Immature natural killer cell (primary cell): ENCODE results near the gene ZNF527. TPM values are rescaled to one million over a fixed set of nuclear protein-coding genes. Genes with fewer than 3 reads are reported as not detected.
"Not testable (repeated sequence)": the region's sequence is repeated elsewhere in the genome, so short reads cannot be mapped to it uniquely, and the experiment has no call there.

Source experiments
- DNase-seq, 3 donors: peaks; one replicate each; pipeline ENCODE4 v3.0.0; 2022; ENCODE audit warnings: mixed read lengths in 1 of 3
- H3K27ac Mint-ChIP-seq, 6 donors: one replicate each; pipeline ENCODE4 v1.8.0; 2020; ENCODE audit warnings: mixed read lengths in 6 of 6, mild to moderate bottlenecking in 5 of 6, inconsistent platforms in 4 of 6, moderate library complexity in 3 of 6
- H3K27me3 Mint-ChIP-seq, 3 donors: one replicate each; pipeline ENCODE4 v1.8.0; 2020 to 2021; ENCODE audit warnings: low read depth in 3 of 3, mild to moderate bottlenecking in 3 of 3, mixed read lengths in 3 of 3, moderate library complexity in 3 of 3, inconsistent platforms in 1 of 3
- H3K36me3 Mint-ChIP-seq, 3 donors: one replicate each; pipeline ENCODE4 v1.8.0; 2020; ENCODE audit warnings: mixed read lengths in 3 of 3, inconsistent platforms in 2 of 3, mild to moderate bottlenecking in 2 of 3
- H3K4me1 Mint-ChIP-seq, 2 donors: one replicate each; pipeline ENCODE4 v1.8.0; 2020; ENCODE audit warnings: inconsistent platforms in 2 of 2, mild to moderate bottlenecking in 2 of 2, mixed read lengths in 2 of 2, moderate library complexity in 1 of 2
- H3K4me3 Mint-ChIP-seq, 5 donors: one replicate each; pipeline ENCODE4 v1.8.0; 2020; ENCODE audit warnings: mild to moderate bottlenecking in 5 of 5, mixed read lengths in 5 of 5, inconsistent platforms in 3 of 5, moderate library complexity in 3 of 5
- H3K9me3 Mint-ChIP-seq, 6 donors: one replicate each; pipeline ENCODE4 v1.8.0; 2020; ENCODE audit warnings: mild to moderate bottlenecking in 6 of 6, mixed read lengths in 6 of 6, inconsistent platforms in 4 of 6, moderate library complexity in 3 of 6
- polyA plus RNA-seq, 3 donors: library from polyadenylated mRNA; unstranded; fragments of 300-500 nt; fragmentation: Illumina TruSeq; gene quantifications; one replicate each; pipeline ENCODE4 v1.2.3, GENCODE V29; 2021

The ZNF527 gene
- polyA plus RNA-seq, 3 donors from 2014 or later = 8.1 to 9.9 (median 9.5) TPM

DNA sequence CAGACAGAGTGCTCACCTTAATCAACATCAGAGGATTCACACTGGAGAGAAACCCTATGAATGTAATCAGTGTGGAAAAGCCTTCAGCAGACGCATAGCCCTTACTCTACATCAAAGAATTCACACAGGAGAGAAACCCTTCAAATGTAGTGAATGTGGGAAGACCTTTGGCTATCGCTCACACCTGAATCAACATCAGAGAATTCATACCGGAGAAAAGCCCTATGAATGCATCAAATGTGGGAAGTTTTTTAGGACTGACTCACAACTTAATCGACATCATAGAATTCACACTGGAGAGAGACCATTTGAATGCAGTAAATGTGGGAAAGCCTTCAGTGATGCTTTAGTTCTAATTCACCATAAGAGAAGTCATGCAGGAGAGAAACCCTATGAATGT is 18.3 kb downstream of the ZNF527 start:
- DNase-seq = no peak
- H3K4me3 Mint-ChIP-seq = no peak overlapping the region
- H3K4me1 Mint-ChIP-seq = no peaks in the 10 kb centered on the region
- peaks cover 62 to 94% (median 89%) of the 10 kb centered on the region in 6 donors for H3K9me3 Mint-ChIP-seq
- peaks cover 0 to under 1% (median 0%) of the 10 kb centered on the region in 3 donors for H3K27me3 Mint-ChIP-seq
- H3K36me3 Mint-ChIP-seq = peaks cover 52 to 65% (median 60%) of the 10 kb centered on the region in 3 donors
- H3K27ac Mint-ChIP-seq = no peak overlapping the region

DNA sequence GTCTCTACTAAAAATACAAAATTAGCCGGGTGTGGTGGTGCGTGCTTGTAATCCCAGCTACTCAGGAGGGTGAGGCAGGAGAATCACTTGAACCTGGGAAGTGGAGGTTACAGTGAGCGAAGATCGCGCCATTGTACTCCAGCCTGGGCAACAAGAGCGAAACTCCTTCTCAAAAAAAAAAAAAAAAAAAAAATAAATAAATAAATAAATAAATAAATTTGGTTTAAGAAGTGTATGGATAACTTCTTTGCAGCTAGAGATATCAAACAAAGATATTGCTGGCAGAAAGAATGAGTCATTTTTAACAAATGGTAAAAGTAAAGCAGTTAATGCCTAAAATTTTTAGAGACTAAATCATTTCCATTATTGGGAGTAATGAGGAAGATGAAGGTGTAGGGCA is 20.5 kb downstream of the ZNF527 start:
- not testable (repeated sequence) for H3K27ac Mint-ChIP-seq, H3K4me3 Mint-ChIP-seq, H3K4me1 Mint-ChIP-seq, H3K27me3 Mint-ChIP-seq, DNase-seq
- H3K36me3 Mint-ChIP-seq = peaks cover 40 to 47% (median 47%) of the 10 kb centered on the region in 3 donors
- peaks cover 61 to 89% (median 82%) of the 10 kb centered on the region in 6 donors for H3K9me3 Mint-ChIP-seq

DNA sequence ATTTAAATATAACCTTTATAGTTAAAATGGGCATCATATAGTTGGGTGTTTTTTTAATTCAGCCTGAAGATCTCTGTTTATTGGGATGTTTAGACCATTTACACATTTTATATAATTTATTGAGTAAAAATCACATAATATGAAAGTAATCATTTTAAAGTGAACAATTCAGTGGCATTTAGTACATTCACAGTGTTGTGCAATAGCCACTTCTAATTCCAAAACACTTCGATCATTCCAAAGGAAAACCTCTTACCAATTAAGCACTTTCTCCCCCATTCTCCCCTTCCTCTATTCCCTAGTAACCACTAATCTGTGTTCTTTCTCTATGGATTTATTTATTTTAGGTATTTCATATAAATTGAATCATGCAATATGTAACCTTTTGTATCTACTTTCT is 30.2 kb downstream of the ZNF527 start:
- Mint-ChIP-seq H3K4me1 (no peaks in the 10 kb centered on the region), H3K27ac (no peak overlapping the region), H3K9me3 (peaks cover 29 to 85% (median 78%) of the 10 kb centered on the region in 6 donors), H3K27me3 (peaks cover 0 to 3% (median 0%) of the 10 kb centered on the region in 3 donors), H3K4me3 (no peak overlapping the region), H3K36me3 (peaks cover 5 to 23% (median 13%) of the 10 kb centered on the region in 3 donors)
- no peak for DNase-seq

DNA sequence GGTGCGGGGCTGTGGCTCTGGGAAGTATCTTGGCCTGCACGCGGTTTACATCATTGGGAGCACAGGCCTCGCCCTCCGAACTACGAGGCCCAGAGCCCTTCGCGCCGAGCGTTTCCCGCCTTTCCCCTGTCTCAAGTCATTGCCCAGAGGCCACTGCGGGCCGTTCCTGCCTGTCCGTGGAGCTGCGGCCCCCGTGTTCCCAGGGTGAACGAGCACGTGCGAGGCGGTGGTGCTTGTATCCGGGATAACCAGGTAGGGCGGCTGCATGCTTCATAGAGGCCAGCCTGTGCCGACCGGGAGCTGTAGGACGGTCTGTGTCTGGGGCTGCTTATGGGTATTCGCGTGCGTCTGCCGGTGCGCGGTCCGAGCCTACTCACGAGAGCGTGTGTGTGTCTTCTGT is 32.5 kb downstream of the ZNF527 start:
- no peak for DNase-seq
- H3K27ac Mint-ChIP-seq = no peak overlapping the region
- H3K4me3 Mint-ChIP-seq = no peak overlapping the region
- H3K27me3 Mint-ChIP-seq = peaks cover 0 to 3% (median 2%) of the 10 kb centered on the region in 3 donors
- H3K9me3 Mint-ChIP-seq = peaks cover 39 to 95% (median 87%) of the 10 kb centered on the region in 6 donors
- peaks cover 7 to 25% (median 13%) of the 10 kb centered on the region in 3 donors for H3K36me3 Mint-ChIP-seq
- H3K4me1 Mint-ChIP-seq = no peaks in the 10 kb centered on the region

DNA sequence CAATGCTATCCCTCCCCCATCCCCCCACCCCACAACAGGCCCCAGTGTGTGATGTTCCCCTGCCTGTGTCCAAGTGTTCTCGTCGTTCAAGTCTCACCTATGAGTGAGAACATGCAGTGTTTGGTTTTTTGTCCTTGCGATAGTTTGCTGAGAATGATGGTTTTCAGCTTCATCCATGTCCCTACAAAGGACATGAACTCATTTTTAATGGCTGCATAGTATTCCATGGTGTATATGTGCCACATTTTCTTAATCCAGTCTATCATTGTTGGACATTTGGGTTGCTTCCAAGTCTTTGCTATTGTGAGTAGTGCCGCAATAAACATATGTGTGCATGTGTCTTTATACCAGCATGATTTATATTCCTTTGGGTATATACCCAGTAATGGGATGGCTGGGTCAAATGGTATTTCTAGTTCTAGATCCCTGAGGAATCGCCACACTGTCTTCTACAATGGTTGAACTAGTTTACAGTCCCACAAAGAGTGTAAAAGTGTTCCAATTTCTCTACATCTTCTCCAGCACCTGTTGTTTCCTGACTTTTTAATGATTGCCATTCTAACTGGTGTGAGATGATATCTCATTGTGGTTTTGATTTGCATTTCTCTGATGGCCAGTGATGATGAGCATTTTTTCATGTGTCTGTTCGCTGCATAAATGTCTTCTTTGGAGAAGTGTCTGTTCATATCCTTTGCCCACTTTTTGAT is 35.4 kb downstream of the ZNF527 start:
- H3K9me3 Mint-ChIP-seq = peaks cover 51 to 98% (median 92%) of the 10 kb centered on the region in 6 donors
- H3K27me3 Mint-ChIP-seq, H3K27ac Mint-ChIP-seq, H3K4me1 Mint-ChIP-seq, DNase-seq, H3K4me3 Mint-ChIP-seq: not testable (repeated sequence)
- H3K36me3 Mint-ChIP-seq = peaks cover 8 to 22% (median 10%) of the 10 kb centered on the region in 3 donors

DNA sequence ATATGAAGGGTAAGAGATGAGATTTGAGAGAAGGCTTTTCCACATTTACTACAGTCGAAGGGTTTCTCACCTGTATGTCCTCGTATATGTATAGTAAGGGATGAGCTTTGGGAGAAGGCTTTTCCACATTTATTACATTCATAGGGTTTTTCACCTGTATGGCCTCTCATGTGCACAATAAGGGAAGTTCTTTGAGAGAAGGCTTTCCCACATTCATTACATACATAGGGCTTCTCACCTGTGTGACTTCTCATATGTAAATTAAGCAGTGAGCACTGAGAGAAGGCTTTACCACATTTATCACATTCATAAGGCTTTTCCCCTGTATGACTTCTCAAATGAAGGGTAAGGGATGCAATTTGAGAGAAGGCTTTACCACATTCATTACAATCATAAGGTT is 41.8 kb downstream of the ZNF527 start:
- H3K36me3 Mint-ChIP-seq = peaks cover 46 to 58% (median 56%) of the 10 kb centered on the region in 3 donors

DNA sequence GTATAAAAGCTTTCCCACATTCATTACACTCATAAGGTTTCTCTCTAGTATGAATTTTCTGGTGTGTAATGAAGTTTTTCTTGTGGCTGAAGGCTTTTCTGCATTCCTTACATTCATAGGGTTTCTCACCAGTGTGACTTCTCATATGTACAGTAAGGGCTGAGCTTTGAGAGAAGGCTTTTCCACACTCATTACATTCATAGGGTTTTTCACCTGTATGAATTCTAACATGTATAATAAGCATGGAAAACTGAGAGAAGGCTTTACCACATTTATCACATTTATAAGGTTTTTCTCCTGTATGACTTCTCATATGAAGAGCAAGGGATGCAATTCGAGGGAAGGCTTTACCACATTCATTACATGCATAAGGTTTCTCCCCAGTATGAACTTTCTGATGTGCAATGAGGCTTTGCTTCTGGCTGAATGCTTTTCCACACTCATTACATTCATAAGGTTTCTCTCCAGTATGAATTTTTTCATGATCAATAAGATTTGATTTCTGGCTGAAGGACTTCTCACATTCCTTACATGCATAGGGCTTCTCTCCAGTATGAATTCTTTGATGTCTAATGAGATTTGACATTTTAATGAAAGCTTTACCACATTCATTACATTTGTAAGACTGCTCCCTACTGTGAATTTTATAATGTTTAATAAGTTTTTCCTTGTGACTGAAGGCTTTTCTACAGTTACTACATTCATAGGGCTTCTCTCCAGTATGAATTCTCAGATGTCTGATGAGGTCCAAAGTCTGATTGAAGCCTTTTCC is 42.6 kb downstream of the ZNF527 start:
- no peak overlapping the region for H3K27ac Mint-ChIP-seq
- no peak for DNase-seq
- H3K9me3 Mint-ChIP-seq = peaks cover 53 to 99% (median 91%) of the 10 kb centered on the region in 6 donors
- peaks cover 0 to 1% of the 10 kb centered on the region in 2 donors for H3K4me1 Mint-ChIP-seq
- H3K27me3 Mint-ChIP-seq = peaks cover 0 to 3% (median 0%) of the 10 kb centered on the region in 3 donors
- H3K4me3 Mint-ChIP-seq = no peak overlapping the region
- H3K36me3 Mint-ChIP-seq = peaks cover 54 to 62% (median 60%) of the 10 kb centered on the region in 3 donors

More for the DNA sequence above, 41.8 kb downstream of the ZNF527 start:
- Mint-ChIP-seq H3K9me3 (peaks cover 55 to 99% (median 92%) of the 10 kb centered on the region in 6 donors), H3K27ac (no peak overlapping the region), H3K4me1 (peaks cover 0 to 1% of the 10 kb centered on the region in 2 donors), H3K27me3 (peaks cover 0 to 2% (median 0%) of the 10 kb centered on the region in 3 donors), H3K4me3 (no peak overlapping the region)
- DNase-seq = no peak

Other genes with a start within 250 kb of the ZNF527 start
- 10 to 100 TPM; 39.9 to 50.2 (median 49.8) TPM for gene ZNF585A, start 198.4 kb upstream of the ZNF527 start, polyA plus RNA-seq
- gene ZNF585B, start 160.6 kb upstream of the ZNF527 start, polyA plus RNA-seq = 1 to 10 TPM; 5.3 to 8.8 (median 8.7) TPM
- gene ZNF383, start 152.9 kb upstream of the ZNF527 start, polyA plus RNA-seq = 1 to 10 TPM; 5.9 to 8.7 (median 7.9) TPM
- gene ZNF569, start 96.3 kb downstream of the ZNF527 start, polyA plus RNA-seq = 1 to 10 TPM; 4.4 to 8.6 (median 5.0) TPM
- 10 to 100 TPM in 1 of 3 donors, 1 to 10 TPM in 2; 3.7 to 10.4 (median 4.1) TPM for gene ZNF570, start 98.3 kb downstream of the ZNF527 start, polyA plus RNA-seq
- 1 to 10 TPM in 2 of 3 donors, under 1 TPM in 1; 0.13 to 3.0 (median 2.1) TPM for gene ZNF793, start 135.8 kb downstream of the ZNF527 start, polyA plus RNA-seq
- gene ZNF571, start 223.7 kb downstream of the ZNF527 start, polyA plus RNA-seq = 1 to 10 TPM; 4.1 to 6.2 (median 4.5) TPM
- gene ZNF540, start 223.8 kb downstream of the ZNF527 start, polyA plus RNA-seq = 1 to 10 TPM; 2.4 to 5.8 (median 2.7) TPM